Activated CD4-positive, CD25-positive, alpha-beta regulatory T cell treated with anti-CD3 and anti-CD28 coated beads, Interleukin-2, amount 50 U/mL, for 24 hours (primary cell): Measurements from ENCODE around the gene TENM4.

Experiments used
- ATAC-seq, 2 donors: fragments of 150-1000 bp; cut with Tn5 transposase; one replicate each; pipeline ENCODE4 v1.10.0; 2021; ENCODE audit warnings: mild to moderate bottlenecking in 1 of 2, moderate library complexity in 1 of 2

The TENM4 gene

DNA sequence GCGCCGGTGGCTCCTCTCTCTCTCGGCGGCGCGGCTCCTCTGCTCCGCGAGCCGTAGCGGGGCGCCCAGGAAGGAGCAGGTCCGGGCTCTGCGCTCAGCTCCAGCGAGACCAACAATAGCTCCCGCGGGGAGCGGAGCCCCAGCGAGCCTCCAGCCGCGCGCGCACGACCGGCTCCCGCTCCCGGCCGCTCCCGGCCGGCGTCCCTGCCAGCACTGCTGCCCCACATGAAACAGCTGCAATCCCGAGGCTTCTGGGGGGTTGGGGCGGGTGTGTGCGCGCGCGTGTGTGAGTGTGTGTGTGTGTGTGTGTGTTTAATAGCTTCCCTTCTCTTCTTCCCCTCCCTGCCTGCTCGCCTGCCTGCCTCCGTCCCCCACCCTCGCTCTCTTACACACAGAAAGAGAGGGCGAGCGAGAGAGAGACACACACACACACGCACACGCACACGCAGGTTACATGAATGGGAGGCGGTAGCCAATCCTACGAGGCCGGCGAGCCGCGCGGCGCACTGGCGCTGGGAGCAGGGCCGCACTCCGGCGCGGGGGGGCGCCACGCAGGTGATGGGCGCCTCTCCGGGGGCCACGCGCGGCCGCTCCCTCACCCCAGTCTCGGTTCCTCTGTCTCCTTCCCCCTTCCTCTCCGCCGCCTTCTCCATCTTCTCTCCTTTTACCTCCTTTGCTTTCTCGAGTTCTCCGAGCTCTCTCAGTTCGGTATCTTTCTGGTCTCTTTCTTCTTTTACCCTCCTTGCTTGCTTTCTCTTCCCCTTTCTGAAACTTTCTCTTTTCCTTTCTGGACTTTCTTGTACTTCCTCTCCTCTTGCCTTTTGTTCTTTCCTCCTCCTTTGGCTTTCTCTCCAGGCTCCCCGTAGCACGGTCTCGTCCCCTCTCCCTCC is at the start of gene TENM4:
Gene TENM4, minus strand, starts transcription at position 460 of the 890 bp plus-strand sequence. CDS start 371,086 bp downstream, outside the sequence.
- peak; percentile 27 to 33 for ATAC-seq

DNA sequence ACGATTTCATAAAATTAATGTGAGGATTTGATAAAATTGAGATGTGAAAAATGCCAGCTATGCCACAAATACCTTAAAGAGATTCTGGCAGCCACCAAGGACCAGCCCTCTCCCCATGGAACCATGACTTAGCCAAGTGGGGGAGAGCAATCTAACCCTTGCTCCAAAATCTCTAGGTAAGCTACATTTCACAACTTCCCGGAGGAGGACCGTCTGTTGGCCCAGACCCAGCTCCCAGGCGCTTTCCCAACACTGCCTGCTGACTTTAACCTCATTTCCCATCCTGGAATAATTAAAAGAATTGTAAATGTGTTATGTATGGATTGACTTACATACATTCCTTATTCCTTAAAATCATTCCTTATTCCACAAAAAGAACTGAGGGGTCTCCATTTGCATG is 47.5 kb upstream of the TENM4 start:
- no peak for ATAC-seq

DNA sequence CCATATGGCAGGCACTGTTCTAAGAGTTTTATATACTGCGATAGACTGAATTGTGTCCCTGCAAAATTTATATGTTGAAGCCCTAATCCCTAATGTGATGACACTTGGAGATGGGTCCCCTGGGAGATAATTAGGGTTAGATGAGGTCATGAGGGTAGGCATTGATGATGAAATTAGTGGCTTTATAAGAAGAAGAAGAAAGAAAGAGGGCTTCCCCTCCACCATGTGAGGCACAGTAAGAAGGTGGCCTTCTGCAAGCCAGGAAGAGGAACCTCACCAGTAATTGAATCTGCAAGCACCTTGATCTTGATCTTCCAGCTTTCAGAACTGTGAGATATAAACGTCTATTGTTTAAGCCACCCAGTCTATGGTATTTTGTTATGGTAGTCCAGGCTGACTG is 46.6 kb upstream of the TENM4 start:
- no peak for ATAC-seq

DNA sequence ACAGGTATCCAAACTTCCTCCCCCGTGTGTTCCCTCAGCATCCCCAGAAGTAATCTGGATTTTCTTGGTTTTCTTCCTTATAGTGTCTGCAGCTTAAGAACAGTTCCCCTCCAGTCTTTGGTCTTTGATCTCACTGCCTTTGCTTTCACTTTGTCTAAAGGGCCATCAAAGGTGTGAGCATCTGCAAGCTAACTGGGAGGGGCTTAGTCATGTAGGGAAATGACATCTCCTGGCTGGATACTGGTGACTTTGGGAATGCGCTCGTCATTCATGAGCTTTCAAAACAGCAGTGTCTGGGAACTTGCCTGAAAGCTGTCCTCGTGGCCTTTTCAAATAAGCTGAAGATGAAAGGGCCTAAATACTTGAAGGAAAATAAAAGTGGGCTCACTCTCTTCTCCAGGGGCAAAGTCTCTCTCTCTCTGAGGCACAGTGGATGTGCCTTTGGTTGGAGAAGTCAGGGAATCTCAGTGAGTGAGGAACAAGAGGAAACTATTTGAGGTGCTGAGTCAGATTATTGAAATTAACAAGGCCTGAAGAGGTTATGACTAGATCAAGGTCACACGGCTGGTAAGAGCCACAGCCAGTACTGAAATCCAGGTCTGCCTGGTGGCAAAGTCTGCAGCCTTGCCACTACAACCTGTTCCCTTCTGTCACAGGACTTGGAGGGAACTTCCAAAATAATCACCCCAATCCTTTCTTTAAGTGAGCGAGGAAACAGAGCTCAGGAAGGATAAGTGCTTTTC is 45.6 kb upstream of the TENM4 start:
- no peak for ATAC-seq

DNA sequence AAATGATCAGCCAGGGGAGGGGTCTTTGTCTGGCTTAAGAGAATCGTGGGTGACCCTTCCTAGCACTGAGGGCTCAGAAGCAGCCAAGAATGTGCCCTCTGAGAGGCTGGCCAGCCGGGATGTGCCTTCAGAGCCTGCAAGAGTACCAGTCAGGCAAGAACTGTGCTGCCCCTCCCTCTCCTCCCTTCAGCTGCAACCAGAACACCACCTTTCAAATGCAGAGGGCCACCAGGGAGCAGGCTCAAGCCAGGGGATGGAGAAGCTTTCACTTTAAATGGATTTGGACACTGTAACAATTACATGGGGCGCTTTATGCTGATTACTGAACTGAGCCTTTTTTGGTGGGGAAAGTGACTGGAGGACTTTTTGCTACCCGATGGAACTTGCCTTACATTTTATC is 44.9 kb upstream of the TENM4 start:
- ATAC-seq, result peak in 1 of 2 donors; percentile 13

DNA sequence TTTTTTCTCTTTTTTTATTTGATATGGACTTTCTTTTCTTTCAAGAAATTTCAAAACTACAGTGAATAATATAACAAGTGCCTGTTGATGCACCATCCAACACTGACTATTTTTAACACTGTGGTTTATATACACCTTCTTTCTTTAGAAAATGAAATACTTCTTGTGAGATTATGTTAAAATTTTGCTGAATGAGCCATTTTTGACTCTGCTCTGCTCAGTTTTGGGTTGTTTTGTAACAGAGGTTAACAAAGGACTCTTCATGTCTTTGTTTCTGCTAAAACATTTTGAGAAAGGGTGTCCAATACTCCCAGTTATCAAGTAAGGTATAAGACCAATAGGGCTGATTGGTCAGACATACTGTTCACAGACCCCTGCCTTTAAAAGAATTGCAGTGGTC is 44.0 kb upstream of the TENM4 start:
- ATAC-seq, result no peak

DNA sequence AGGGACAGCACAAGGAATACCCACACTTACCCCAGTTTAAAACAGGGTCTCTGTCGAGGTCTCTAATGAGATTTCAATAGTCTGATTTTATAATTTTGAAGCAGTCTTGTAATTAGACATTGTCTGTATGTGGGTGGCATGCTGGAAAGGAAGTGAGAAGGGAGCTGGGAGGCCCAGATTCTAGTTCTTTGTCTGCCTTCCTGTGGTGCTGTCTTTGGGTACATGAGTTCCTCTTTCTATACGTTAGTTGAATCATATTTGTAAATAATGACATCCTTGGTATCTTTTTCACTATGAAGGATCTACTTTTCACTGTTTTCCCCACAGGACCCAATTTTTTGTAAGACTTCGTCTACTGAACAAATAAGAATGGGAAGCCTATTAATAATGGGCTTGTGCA is 42.0 kb upstream of the TENM4 start:
- ATAC-seq, result peak in 1 of 2 donors; percentile 36

DNA sequence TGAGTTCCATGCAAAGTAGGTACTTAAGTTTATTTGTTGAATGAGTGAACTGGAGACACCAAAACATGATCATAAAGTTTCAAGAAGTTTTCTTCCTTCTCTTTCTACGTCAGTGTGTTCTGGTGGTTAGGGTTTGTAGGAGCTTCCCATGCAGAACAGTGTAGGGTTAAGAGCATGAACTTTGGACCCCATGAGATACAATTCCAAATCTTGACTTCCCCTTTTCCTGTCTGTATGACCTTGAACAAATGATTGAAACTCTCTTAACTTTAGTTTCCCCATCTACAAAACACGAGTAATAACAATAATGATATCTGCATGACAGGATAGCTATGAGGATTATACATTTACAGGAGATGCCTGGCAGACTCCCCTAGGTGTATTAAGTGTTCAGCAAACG is 41.0 kb upstream of the TENM4 start:
- no peak for ATAC-seq

DNA sequence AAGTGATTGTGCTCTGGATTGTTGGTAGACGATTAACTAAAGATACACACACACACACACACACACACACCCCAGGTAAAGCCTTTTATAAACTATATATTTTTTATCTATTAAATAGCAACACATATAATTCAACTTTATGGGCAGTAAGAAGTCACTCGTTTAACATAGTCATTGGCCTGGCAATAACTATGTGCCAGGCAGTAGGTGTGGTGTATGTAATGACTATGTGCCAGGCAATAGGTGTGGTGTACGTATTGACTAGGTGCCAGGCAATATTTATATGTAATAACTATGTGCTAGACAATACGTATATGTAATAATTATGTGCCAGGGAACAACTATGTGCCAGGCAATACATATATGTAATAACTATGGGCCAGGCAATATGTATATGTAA is 40.0 kb upstream of the TENM4 start:
- ATAC-seq, result no peak

DNA sequence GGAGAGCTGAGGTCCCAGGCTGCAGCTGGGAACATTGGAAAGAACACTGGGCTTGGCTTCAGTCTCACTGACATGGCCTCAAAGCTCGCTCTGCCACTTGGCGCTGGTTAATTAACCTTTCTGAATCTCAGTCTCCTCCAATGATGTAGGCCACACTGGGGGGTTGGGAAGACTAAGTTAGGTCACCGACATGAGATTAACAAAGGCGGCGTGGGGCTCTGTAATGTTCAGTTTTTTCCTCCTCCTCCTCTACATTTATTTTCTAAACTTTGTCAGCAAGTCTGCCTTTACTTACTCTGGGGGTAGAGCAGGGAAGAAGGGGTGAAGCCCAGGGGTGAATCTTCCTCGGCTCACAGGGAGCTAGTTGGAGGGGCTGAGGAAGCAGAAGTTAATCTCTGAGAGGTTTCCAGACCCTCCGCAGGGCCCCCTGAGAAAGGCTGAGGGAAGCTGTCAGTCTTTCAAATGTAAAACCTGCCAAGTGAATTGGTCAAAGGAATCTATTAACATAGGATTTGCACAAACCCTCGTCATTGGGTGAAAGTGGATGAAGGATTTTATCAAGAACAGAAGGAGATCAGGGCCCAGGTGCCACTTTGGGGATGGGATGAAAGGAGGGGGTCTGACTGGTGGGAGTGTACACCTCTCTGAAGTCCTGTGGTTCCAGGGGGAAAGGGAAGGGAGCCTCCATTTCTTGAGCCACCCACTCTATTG is 32.1 kb upstream of the TENM4 start:
- ATAC-seq, result no peak

DNA sequence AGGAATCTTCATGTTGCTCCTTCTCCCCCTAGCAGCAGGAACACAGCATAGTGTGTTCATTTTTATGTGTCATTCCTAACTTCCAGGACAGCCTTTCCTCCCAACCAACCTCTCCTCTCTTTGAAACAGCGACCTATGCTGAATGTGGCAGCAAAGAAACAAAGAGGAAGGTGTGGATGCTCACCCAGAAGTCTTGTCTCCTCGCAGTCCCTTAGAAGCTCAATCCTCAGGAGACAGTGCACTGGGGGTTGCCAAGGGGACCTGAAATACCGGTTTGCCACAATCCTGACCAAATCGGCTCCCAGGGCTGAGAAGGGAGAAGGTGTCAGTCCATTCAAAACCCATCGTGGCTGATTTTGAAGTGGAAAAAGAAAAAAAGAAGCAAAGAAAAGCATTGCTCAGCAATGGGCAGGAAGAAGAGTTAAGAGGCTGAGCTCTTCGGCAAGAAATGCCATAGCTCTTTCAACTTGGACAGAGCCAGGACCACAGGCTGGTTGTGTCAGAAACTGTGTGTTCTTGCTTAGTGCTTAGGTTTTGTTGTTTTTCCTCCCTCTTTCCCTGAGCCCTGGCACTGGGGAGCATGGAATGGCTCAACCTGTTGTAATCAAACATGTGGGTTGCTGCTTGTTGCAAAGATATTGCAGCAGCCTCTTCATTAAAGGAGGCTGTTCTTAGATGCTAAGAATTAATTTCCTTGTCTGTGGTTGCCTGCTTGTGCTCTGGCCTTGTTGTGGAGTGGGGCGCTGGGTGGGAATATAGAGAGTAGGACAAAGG is 30.4 kb upstream of the TENM4 start:
- ATAC-seq, result no peak

DNA sequence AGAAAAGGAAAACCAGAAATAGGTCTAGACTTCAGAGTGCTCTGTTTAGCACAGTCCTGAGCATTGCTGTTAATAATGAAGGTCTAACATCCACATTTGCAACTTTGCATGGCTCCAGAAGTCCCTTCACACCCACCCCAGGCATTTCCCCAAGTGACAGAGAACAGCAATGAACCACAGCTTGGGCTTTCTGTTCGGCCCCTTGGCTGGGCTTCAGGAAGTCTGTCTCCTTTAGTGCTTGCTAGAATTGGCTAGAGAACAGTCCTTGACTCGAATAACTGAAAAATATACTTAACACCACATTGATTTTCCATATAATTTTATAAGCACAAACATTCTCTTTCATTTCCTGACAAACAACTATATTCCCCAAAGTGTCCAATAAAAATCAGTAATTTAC is 29.3 kb upstream of the TENM4 start:
- ATAC-seq, result no peak

DNA sequence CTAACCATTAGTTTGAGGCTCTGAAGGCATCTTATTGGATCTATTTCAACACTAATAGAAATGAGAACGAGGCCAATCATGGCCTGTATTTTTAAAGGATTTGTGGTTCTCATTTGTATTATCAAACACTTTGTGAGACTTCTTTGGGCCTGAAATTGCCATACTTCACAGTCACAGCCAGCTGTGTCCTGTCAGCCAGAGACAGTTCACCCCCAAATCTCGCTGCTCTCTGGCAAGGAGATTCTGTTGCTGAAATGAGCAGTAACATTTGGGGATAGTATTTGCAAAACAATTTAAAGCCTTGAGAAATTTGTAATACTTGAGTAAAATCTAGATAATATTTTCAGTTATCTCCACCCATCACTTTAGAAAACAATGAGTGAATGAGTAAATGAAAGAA is 26.9 kb upstream of the TENM4 start:
- no peak for ATAC-seq

DNA sequence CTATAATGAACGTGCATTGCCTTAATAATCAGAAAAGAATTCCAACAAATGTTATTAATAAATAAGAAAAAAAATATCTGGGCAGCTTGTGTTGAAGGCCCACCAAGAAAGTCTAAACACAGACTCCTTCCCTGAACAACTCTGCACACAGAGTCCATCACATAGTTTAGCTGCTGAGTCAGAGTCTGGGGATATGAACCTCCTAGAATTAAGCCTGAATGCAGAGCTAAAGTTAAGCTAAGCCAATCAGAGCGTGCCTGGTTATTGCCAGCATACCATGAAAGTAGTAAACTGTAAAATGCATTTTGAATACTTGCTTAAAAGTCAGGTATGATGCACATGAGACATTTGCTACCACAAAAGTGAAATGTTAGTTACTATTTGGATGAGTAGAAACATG is 25.6 kb upstream of the TENM4 start:
- ATAC-seq, result no peak

DNA sequence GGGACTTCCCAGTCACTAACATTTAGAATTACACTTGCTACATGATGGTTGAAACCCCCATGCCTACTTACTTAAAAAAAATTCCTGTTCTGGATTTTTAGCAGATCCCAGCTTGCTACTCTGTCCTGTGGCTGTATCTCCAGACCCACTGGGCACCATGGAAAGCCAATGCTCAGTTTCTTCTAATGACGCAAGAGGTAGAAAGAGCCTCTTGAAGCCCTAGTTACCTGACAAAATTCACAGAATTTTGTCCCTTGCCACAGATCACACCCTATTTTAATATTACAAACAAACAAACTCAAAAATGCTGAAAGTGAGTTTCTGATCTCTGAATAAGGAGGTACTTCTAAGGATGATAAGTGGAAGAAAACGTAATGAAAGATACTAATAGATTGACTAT is 24.3 kb upstream of the TENM4 start:
- no peak for ATAC-seq

DNA sequence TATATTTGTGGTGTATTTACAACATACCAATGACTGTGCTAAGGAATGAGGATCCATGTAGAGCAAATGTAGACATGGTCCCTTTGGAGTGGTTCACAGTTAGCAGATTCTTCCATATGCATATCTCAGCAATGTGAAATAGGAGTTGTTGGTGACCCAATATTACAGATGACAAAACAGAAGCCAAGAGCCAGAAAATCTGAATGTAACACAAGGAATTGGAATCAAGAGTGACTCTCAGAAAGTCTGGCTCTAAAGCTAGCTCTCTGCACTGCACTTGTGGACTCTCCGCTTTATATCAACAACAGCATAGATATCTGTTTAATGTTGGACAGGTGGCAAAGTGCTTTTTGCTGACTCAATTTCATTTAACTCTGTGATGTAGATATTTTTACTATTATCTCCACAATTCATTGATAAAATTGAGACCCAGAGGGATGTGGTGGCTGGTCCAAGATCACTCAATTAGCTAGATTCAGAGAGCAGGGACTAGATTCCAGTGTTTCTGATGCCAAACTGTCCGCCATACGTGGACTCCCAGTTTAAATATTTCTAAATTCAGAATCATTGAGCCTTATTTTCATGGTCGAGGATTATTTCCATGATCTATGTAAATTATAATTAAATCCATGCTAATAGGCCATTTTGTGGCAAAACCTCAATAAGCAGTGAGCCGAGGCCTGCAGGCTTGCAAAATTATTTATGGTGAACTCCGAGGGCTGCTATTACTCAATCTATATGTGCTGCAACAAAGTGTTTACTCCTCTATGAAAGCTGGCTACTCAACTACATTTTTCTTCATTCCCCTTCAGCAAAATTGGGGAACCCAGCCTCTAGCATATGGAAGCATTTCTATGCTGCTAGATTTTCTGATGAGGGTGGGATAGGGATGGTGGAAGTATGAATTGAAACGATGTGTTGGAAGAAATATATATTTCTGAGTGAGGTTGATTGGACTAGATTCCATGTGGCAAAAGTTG is 21.1 kb upstream of the TENM4 start:
- no peak for ATAC-seq

DNA sequence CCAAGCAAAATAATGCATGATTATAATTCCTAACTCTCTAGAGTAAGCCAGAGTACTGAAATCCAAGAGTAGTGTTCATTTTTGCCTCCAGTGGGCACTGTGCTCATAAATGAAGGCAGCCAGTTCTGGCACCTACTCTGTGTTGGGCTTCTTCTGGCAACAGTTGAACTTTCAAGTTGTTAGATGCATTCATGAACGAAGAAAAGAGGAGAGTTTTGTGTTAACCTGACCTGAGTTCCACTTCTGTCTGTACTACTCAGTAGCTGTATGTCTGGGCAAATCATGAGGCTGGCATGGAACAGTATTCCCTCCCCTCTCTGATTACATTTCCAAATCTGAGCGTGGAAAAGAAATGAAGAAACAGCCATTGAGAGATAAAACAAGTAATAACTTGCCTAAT is 20.3 kb upstream of the TENM4 start:
- no peak for ATAC-seq

DNA sequence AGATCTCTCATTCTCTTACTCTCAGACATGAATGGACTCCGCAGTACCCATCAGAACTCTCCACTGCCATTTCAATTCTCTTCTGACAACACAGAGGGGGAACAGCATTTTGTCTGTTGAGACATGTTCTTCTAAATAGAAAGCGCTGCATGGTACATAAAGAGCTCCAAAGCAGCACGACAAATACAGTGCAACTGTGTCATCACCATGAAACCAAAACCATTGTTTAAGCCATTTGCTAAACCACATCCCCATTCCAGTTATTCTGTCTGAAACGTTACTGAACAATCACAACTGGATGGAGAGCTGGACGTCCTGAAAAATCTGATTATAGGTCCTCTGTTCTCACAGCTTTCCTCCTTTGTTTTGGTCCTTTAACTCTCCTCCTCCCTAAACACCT is 17.9 kb upstream of the TENM4 start:
- no peak for ATAC-seq

DNA sequence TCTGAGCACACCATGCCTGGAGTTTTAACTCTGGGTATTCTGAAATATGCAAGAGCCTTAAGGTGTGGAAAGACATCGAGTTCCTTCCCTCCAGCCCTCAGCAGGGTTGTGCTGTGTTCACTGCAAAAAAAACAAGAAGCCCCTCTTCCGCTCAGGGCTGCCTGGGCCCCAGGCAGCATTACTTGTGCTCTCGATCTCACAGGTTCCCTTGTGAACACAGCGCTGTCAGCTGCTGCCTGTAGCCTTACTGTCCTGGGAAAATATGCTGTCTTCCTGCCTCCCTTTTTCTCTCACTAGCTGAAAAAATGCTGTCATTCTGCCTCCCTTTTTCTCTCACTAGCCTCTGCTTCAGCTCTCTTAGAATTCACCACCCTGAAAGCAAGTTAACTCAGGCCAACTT is 15.7 kb upstream of the TENM4 start:
- ATAC-seq, result no peak

DNA sequence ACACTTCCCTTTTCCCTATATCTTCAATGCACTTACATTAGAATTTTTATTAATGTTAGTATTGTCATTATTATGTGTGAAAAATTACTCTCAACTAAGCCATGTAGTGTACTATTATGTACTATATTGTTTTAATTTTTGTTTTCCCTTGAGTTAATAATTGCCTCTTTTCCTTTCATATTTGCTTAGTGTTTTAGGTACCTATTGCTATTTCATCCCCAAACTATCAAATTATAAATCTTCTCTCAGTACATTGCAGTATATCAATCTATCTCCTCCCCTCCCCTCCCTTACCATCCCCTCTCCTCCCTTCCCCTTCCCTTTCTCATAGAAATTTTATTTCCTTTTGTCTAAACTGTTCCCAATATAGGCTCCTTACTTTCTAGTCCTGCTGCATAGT is 12.8 kb upstream of the TENM4 start:
- ATAC-seq, result no peak

DNA sequence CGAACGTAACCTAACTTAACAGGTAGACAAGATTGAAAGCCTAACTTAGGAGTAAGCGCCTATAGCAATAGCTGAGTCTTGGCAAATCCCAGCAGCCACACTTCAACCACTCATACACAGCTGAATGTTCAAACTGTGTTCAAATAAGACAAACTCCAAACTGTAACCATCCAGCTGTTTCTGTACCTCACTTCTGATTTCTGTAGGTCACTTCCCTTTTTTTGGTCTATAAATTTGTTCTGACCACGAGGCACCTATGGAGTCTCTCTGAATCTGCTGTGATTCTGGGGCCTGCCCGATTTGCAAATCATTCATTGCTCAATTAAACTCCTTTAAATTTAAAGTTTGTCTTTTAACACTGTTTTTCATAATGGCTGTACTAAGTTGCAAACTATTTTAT is 8.2 kb upstream of the TENM4 start:
- no peak for ATAC-seq
